PFSK-1 (cell line): Measurements from ENCODE around the gene MRPL55.

ENCODE experiments used
- FOXP2 ChIP-seq: optimal IDR thresholded peaks from 2 replicates; pipeline ENCODE3; 2011; ENCODE audit warnings: borderline replicate concordance, control low read depth, inconsistent platforms; ENCODE audit not compliant: insufficient read depth; ENCODE audit errors: extremely low read length, extremely low read depth
- POLR2AphosphoS5 ChIP-seq: IDR thresholded peaks from 2 replicates; pipeline ENCODE4 v1.6.1; 2012; ENCODE audit warnings: low read depth, mild to moderate bottlenecking, control low read depth, low read length, moderate library complexity
- REST ChIP-seq, 2 experiments: IDR thresholded peaks; 2 replicates each; pipeline versions ENCODE4 v1.6.1 to v1.8.0; 2011 to 2012; ENCODE audit warnings: low read depth in 2 of 2, low read length in 2 of 2, control low read depth in 1 of 2, inconsistent platforms in 1 of 2, mild to moderate bottlenecking in 1 of 2, moderate library complexity in 1 of 2; ENCODE audit not compliant: insufficient read depth in 1 of 2
- SIN3A ChIP-seq: IDR thresholded peaks from 2 replicates; pipeline ENCODE4 v1.6.1; 2012; ENCODE audit warnings: mild to moderate bottlenecking, low read length, moderate library complexity, borderline replicate concordance; ENCODE audit not compliant: insufficient read depth
- TAF1 ChIP-seq: IDR thresholded peaks from 2 replicates; pipeline ENCODE4 v1.6.1; 2012; ENCODE audit warnings: low read length, control low read depth, borderline replicate concordance; ENCODE audit not compliant: insufficient read depth

Gene MRPL55

GRCh38 chr1:228101994-228102790 lies 6.9 kb downstream of the MRPL55 start:
- TF ChIP-seq FOXP2 (no peak), TAF1 (no peak), REST (IDR thresholded peaks at IDR 0.05; ENCODE audit: insufficient read depth in 1 of 2, low read depth in 2 of 2, low read length in 2 of 2) (no peak), POLR2AphosphoS5 (no peak), SIN3A (no peak)

- no peak for TF ChIP-seq POLR2AphosphoS5
- TF ChIP-seq TAF1, result no peak
- no peak for TF ChIP-seq FOXP2
- TF ChIP-seq REST (IDR thresholded peaks at IDR 0.05; ENCODE audit: insufficient read depth in 1 of 2, low read depth in 2 of 2, low read length in 2 of 2), result no peak
- TF ChIP-seq SIN3A, result no peak
Observed at GRCh38 chr1:228101614-228101993, 7.5 kb downstream of the MRPL55 start.

- TF ChIP-seq FOXP2, result no peak
- no peak for TF ChIP-seq SIN3A
- TF ChIP-seq REST (IDR thresholded peaks at IDR 0.05; ENCODE audit: insufficient read depth in 1 of 2, low read depth in 2 of 2, low read length in 2 of 2), result no peak
- TF ChIP-seq POLR2AphosphoS5, result no peak; the same call in none of the 2 replicates
- no peak for TF ChIP-seq TAF1
Observed at GRCh38 chr1:228100822-228101613, 8.1 kb downstream of the MRPL55 start.

GRCh38 chr1:228099331-228099732 lies 9.8 kb downstream of the MRPL55 start:
- TF ChIP-seq SIN3A (no peak), FOXP2 (no peak), TAF1 (no peak), POLR2AphosphoS5 (peak; percentile 50; the same call in 1 of the 2 replicates), REST (IDR thresholded peaks at IDR 0.05; ENCODE audit: insufficient read depth in 1 of 2, low read depth in 2 of 2, low read length in 2 of 2) (no peak)
